ENCODE measurements around the gene P2RX4. TPM values are rescaled to one million over a fixed set of nuclear protein-coding genes. Genes with fewer than 3 reads are reported as not detected.
"Not testable (repeated sequence)": the region's sequence is repeated elsewhere in the genome, so short reads cannot be mapped to it uniquely, and the experiment has no call there.

P2RX4 gene
- total RNA-seq, 3 donors from 2014 or later, result 18.1 to 21.9 (median 21.6) TPM

- no peaks in the 10 kb centered on the region for H3K9me3 Mint-ChIP-seq
- ATAC-seq (peak in 1 of 2 donors; percentile 51), DNase-seq (no peak)
- no peak overlapping the region for H3K4me3 Mint-ChIP-seq
- H3K36me3 Mint-ChIP-seq (ENCODE audit: insufficient read depth), result peaks cover 57% of the 10 kb centered on the region
- H3K4me1 Mint-ChIP-seq (ENCODE audit: low read depth), result peaks cover 2% of the 10 kb centered on the region
- no peaks in the 10 kb centered on the region for H3K27me3 Mint-ChIP-seq (ENCODE audit: low read depth)
Measured at GRCh38 chr12:121253638-121254335, 43.9 kb downstream of the P2RX4 start.

- peaks cover 59% of the 10 kb centered on the region for H3K36me3 Mint-ChIP-seq (ENCODE audit: insufficient read depth)
- no peaks in the 10 kb centered on the region for H3K27me3 Mint-ChIP-seq (ENCODE audit: low read depth)
- no peak overlapping the region for H3K4me3 Mint-ChIP-seq
- peaks cover 2% of the 10 kb centered on the region for H3K4me1 Mint-ChIP-seq (ENCODE audit: low read depth)
- ATAC-seq (no peak), DNase-seq (no peak)
- no peaks in the 10 kb centered on the region for H3K9me3 Mint-ChIP-seq
Measured at GRCh38 chr12:121255433-121255832, 45.5 kb downstream of the P2RX4 start.

- not testable (repeated sequence) for DNase-seq; H3K4me3 Mint-ChIP-seq; ATAC-seq; H3K4me1 Mint-ChIP-seq (ENCODE audit: low read depth); H3K9me3 Mint-ChIP-seq; H3K27me3 Mint-ChIP-seq (ENCODE audit: low read depth)
- H3K36me3 Mint-ChIP-seq (ENCODE audit: insufficient read depth), result peaks cover 53% of the 10 kb centered on the region
Measured at GRCh38 chr12:121257704-121258449, 47.9 kb downstream of the P2RX4 start.

- H3K27me3 Mint-ChIP-seq (ENCODE audit: low read depth), result no peaks in the 10 kb centered on the region
- H3K4me3 Mint-ChIP-seq, result no peak overlapping the region
- H3K4me1 Mint-ChIP-seq (ENCODE audit: low read depth), result no peaks in the 10 kb centered on the region
- DNase-seq (no peak), ATAC-seq (no peak)
- no peaks in the 10 kb centered on the region for H3K9me3 Mint-ChIP-seq
- peaks cover 44% of the 10 kb centered on the region for H3K36me3 Mint-ChIP-seq (ENCODE audit: insufficient read depth)
Measured at GRCh38 chr12:121259074-121259473, 49.1 kb downstream of the P2RX4 start.

GRCh38 chr12:121260091-121260490, 50.2 kb downstream of the P2RX4 start:
- Mint-ChIP-seq H3K9me3 (no peaks in the 10 kb centered on the region), H3K4me1 (ENCODE audit: low read depth) (no peaks in the 10 kb centered on the region), H3K27me3 (ENCODE audit: low read depth) (no peaks in the 10 kb centered on the region), H3K4me3 (no peak overlapping the region), H3K36me3 (ENCODE audit: insufficient read depth) (peaks cover 36% of the 10 kb centered on the region)
- no peak for ATAC-seq
- DNase-seq, result no peak

GRCh38 chr12:121261398-121261797, 51.5 kb downstream of the P2RX4 start:
- Mint-ChIP-seq H3K4me3 (no peak overlapping the region), H3K9me3 (no peaks in the 10 kb centered on the region), H3K4me1 (ENCODE audit: low read depth) (no peaks in the 10 kb centered on the region), H3K27me3 (ENCODE audit: low read depth) (no peaks in the 10 kb centered on the region), H3K36me3 (ENCODE audit: insufficient read depth) (peaks cover 32% of the 10 kb centered on the region)
- no peak for DNase-seq
- no peak for ATAC-seq

GRCh38 chr12:121263206-121263935, 53.4 kb downstream of the P2RX4 start:
- Mint-ChIP-seq H3K4me1 (ENCODE audit: low read depth) (no peaks in the 10 kb centered on the region), H3K4me3 (no peak overlapping the region), H3K36me3 (ENCODE audit: insufficient read depth) (peaks cover 27% of the 10 kb centered on the region), H3K27me3 (ENCODE audit: low read depth) (no peaks in the 10 kb centered on the region), H3K9me3 (no peaks in the 10 kb centered on the region)
- DNase-seq (no peak), ATAC-seq (no peak)

- Mint-ChIP-seq H3K4me1 (ENCODE audit: low read depth) (no peaks in the 10 kb centered on the region), H3K36me3 (ENCODE audit: insufficient read depth) (peaks cover 24% of the 10 kb centered on the region), H3K9me3 (no peaks in the 10 kb centered on the region), H3K4me3 (no peak overlapping the region), H3K27me3 (ENCODE audit: low read depth) (no peaks in the 10 kb centered on the region)
- no peak for ATAC-seq
- DNase-seq, result no peak
Measured at GRCh38 chr12:121264135-121264534, 54.2 kb downstream of the P2RX4 start.

GRCh38 chr12:121264951-121265515, 55.1 kb downstream of the P2RX4 start:
- no peak for ATAC-seq
- Mint-ChIP-seq H3K36me3 (ENCODE audit: insufficient read depth) (peaks cover 21% of the 10 kb centered on the region), H3K4me1 (ENCODE audit: low read depth) (no peaks in the 10 kb centered on the region), H3K4me3 (no peak overlapping the region), H3K9me3 (no peaks in the 10 kb centered on the region), H3K27me3 (ENCODE audit: low read depth) (no peaks in the 10 kb centered on the region)
- no peak for DNase-seq

GRCh38 chr12:121267822-121268221, 57.9 kb downstream of the P2RX4 start:
- DNase-seq (no peak), ATAC-seq (no peak)
- Mint-ChIP-seq H3K4me3 (no peak overlapping the region), H3K36me3 (ENCODE audit: insufficient read depth) (peaks cover 16% of the 10 kb centered on the region), H3K27me3 (ENCODE audit: low read depth) (no peaks in the 10 kb centered on the region), H3K9me3 (no peaks in the 10 kb centered on the region), H3K4me1 (ENCODE audit: low read depth) (no peaks in the 10 kb centered on the region)

GRCh38 chr12:121273364-121273896, 63.5 kb downstream of the P2RX4 start:
- H3K9me3 Mint-ChIP-seq, result no peaks in the 10 kb centered on the region
- H3K36me3 Mint-ChIP-seq (ENCODE audit: insufficient read depth), result peaks cover 23% of the 10 kb centered on the region
- ATAC-seq (no peak), DNase-seq (no peak)
- no peaks in the 10 kb centered on the region for H3K27me3 Mint-ChIP-seq (ENCODE audit: low read depth)
- H3K4me1 Mint-ChIP-seq (ENCODE audit: low read depth), result peaks cover 6% of the 10 kb centered on the region
- H3K4me3 Mint-ChIP-seq, result no peak overlapping the region

- ATAC-seq (no peak), DNase-seq (no peak)
- no peak overlapping the region for H3K4me3 Mint-ChIP-seq
- H3K4me1 Mint-ChIP-seq (ENCODE audit: low read depth), result peaks cover 6% of the 10 kb centered on the region
- no peaks in the 10 kb centered on the region for H3K27me3 Mint-ChIP-seq (ENCODE audit: low read depth)
- H3K36me3 Mint-ChIP-seq (ENCODE audit: insufficient read depth), result peaks cover 24% of the 10 kb centered on the region
- H3K9me3 Mint-ChIP-seq, result no peaks in the 10 kb centered on the region
Measured at GRCh38 chr12:121274036-121274763, 64.3 kb downstream of the P2RX4 start.

- ATAC-seq, result no peak
- Mint-ChIP-seq H3K36me3 (ENCODE audit: insufficient read depth) (peaks cover 16% of the 10 kb centered on the region), H3K27me3 (ENCODE audit: low read depth) (no peaks in the 10 kb centered on the region), H3K4me3 (no peak overlapping the region), H3K4me1 (ENCODE audit: low read depth) (peaks cover 6% of the 10 kb centered on the region), H3K9me3 (no peaks in the 10 kb centered on the region)
- no peak for DNase-seq
Measured at GRCh38 chr12:121277374-121277759, 67.4 kb downstream of the P2RX4 start.

All from activated T-cell treated with anti-CD3 and anti-CD28 coated beads, Interleukin-2, amount 50 U/mL, for 4 hours (primary cell).